Chondrocyte (in vitro differentiated cells): ENCODE measurements around the gene KCTD21. TPM values are rescaled to one million over a fixed set of nuclear protein-coding genes. Genes with fewer than 3 reads are reported as not detected.

ENCODE experiments used
- DNase-seq: peaks from one replicate; pipeline ENCODE4 v3.0.0; 2021; ENCODE audit warnings: mixed read lengths, low spot score
- H3K27ac Mint-ChIP-seq: one replicate; pipeline ENCODE4 v1.8.0; 2021; ENCODE audit warnings: mild to moderate bottlenecking, moderate library complexity, mixed read lengths; ENCODE audit not compliant: unreplicated experiment
- H3K27me3 Mint-ChIP-seq: 2 replicates; pipeline ENCODE4 v1.8.0; 2021; ENCODE audit warnings: low read depth, mixed read lengths
- H3K36me3 Mint-ChIP-seq: 2 replicates; pipeline ENCODE4 v1.8.0; 2021; ENCODE audit warnings: low read depth, mixed read lengths
- H3K4me1 Mint-ChIP-seq: 2 replicates; pipeline ENCODE4 v1.8.0; 2021; ENCODE audit warnings: low read depth, mild to moderate bottlenecking, mixed read lengths
- H3K4me3 Mint-ChIP-seq: one replicate; pipeline ENCODE4 v1.8.0; 2021; ENCODE audit warnings: mild to moderate bottlenecking, moderate library complexity, mixed read lengths; ENCODE audit not compliant: unreplicated experiment
- H3K9me3 Mint-ChIP-seq: 2 replicates; pipeline ENCODE4 v1.8.0; 2021; ENCODE audit warnings: low read depth, mixed read lengths
- CTCF ChIP-seq: fragments of 200-600 bp; sonication (generic); IDR thresholded peaks from 2 replicates; pipeline ENCODE4 v1.5.0; 2021; ENCODE audit warnings: antibody characterized with exemption, mild to moderate bottlenecking, moderate library complexity
- total RNA-seq: library from RNA; stranded (reverse); gene quantifications from 3 replicates; pipeline ENCODE4 v1.2.1, GENCODE V29; 2021

The KCTD21 gene
- total RNA-seq, 1 donor from 2014 or later: 15.2 TPM

GRCh38 chr11:78150754-78151153, 37.7 kb downstream of the KCTD21 start:
- Mint-ChIP-seq H3K4me1 (peaks cover 11% of the 10 kb centered on the region), H3K36me3 (no peaks in the 10 kb centered on the region), H3K27me3 (no peaks in the 10 kb centered on the region), H3K27ac (no peak overlapping the region), H3K4me3 (no peak overlapping the region), H3K9me3 (no peaks in the 10 kb centered on the region)
- no peak for TF ChIP-seq CTCF
- no peak for DNase-seq

GRCh38 chr11:78150346-78150745, 38.1 kb downstream of the KCTD21 start:
- no peaks in the 10 kb centered on the region for H3K27me3 Mint-ChIP-seq
- no peaks in the 10 kb centered on the region for H3K9me3 Mint-ChIP-seq
- no peak overlapping the region for H3K4me3 Mint-ChIP-seq
- H3K36me3 Mint-ChIP-seq: no peaks in the 10 kb centered on the region
- no peak for DNase-seq
- H3K4me1 Mint-ChIP-seq: peaks cover 11% of the 10 kb centered on the region
- no peak overlapping the region for H3K27ac Mint-ChIP-seq
- no peak for TF ChIP-seq CTCF

GRCh38 chr11:78149646-78150045, 38.8 kb downstream of the KCTD21 start:
- peak; percentile 79 for TF ChIP-seq CTCF
- Mint-ChIP-seq H3K27ac (peak overlapping the region; percentile 68), H3K4me3 (no peak overlapping the region), H3K4me1 (peaks cover 11% of the 10 kb centered on the region), H3K9me3 (no peaks in the 10 kb centered on the region), H3K36me3 (no peaks in the 10 kb centered on the region), H3K27me3 (no peaks in the 10 kb centered on the region)
- DNase-seq: no peak

DNA sequence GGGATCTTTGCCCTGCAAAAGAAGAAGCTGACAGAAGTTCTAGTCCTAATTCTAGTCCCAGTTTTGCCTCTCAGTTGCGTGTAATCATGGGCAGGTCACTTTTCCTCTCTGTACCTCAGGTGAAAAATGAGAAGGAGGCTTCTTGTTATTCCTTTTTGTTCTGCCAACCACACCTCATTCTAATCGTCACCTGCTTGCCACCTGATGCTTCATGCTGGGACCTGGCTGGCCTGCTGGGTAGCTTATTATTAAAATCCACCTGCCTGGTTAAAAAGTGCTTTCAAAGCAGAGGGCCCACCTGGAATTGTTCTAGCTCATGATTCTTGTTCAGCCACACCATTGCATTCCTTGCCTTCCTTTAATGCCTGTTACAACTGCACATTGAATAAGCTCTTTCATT, 40.6 kb downstream of the KCTD21 start:
- Mint-ChIP-seq H3K36me3 (no peaks in the 10 kb centered on the region), H3K9me3 (no peaks in the 10 kb centered on the region), H3K27ac (no peak overlapping the region), H3K4me1 (peaks cover 11% of the 10 kb centered on the region), H3K4me3 (no peak overlapping the region), H3K27me3 (no peaks in the 10 kb centered on the region)
- no peak for DNase-seq
- no peak for TF ChIP-seq CTCF

DNA sequence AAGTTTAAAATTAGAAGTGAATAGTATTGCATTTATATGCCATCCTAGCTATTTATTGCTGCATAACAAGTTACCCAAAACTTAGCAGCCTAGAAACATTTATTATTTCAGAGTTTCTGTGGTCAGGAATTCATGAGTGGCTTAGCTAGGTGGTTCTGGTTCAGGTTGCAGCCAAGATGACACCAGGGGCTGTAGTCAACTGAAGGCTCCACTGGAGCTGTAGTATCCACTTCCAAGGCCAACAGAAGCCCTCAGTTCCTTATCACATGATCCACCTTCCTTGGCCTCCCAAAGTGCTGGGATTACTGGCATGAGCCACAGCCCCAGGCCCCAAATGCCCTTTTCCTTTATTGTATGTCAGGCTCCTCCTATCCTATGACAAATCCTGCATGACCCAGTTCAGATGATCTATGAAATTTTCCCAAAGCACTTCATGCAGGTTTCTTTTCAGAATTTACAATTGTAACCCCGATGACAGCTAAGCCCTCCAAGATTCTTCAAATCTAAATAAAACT, 42.9 kb downstream of the KCTD21 start:
- Mint-ChIP-seq H3K4me1 (peaks cover 17% of the 10 kb centered on the region), H3K27ac (no peak overlapping the region), H3K27me3 (no peaks in the 10 kb centered on the region), H3K9me3 (no peaks in the 10 kb centered on the region), H3K36me3 (peaks cover 3% of the 10 kb centered on the region), H3K4me3 (no peak overlapping the region)
- DNase-seq: no peak
- TF ChIP-seq CTCF: no peak
